ENCODE measurements around the gene BCAS4.

BCAS4 gene

DNA sequence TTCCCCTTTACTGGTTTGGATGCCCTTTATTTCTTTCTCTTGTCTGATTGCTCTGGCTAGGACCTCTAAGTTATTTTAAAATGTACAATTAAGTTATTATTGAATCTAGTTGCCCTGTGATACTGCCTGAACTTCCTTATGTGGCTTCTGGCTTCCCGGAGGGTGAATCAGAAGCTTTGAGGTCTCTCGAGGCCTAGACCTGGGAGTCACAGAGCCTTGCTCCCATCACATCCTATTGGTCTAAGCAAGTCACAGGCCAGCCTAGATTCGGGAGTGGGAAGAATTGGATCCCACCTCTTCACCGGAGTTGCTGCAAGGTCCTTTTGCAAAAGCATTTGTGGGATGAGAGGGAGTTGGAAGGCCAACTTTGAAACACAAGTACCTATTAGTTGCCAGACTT is 15.2 kb downstream of the BCAS4 start:
- no peak overlapping the region for H3K27ac ChIP-seq (ENCODE audit: low read depth in 2 of 2, low read length in 2 of 2)
- no peak overlapping the region for H3K9ac ChIP-seq (ENCODE audit: low read depth in 1 of 2, low read length in 2 of 2)

DNA sequence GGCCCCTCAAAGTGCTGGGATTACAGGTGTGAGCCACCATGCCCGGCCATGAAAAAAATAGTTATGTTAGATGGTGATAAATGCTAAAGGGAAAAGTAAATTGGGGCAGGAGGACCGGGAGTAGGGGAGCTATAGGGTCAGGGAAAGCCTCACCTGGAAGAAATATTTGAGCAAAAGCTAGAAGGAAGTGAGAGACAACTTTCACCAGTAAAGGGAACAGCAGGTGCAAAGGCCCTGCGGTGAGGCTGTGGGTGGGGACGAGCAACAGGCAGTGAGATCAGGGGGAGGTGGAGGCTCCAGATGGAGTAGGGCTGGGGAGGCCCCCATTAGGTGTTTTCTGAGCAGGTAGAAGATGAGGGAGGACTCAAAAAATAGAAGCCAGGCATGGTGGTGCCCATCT is 16.0 kb downstream of the BCAS4 start:
- Histone ChIP-seq H3K9ac (ENCODE audit: low read depth in 1 of 2, low read length in 2 of 2) (no peak overlapping the region), H3K27me3 (ENCODE audit: control insufficient read depth in 2 of 2, insufficient read depth in 2 of 2, low read length in 2 of 2) (no peaks in the 10 kb centered on the region), H3K4me3 (ENCODE audit: low read length in 2 of 2) (no peak overlapping the region), H3K36me3 (ENCODE audit: control insufficient read depth in 2 of 2, insufficient read depth in 2 of 2, low read length in 2 of 2) (no peaks in the 10 kb centered on the region), H3K9me3 (ENCODE audit: control insufficient read depth in 2 of 2, low read length in 2 of 2) (no peaks in the 10 kb centered on the region), H3K4me1 (ENCODE audit: control insufficient read depth in 2 of 2, insufficient read depth in 2 of 2, low read length in 2 of 2) (peaks cover 0 to 5% of the 10 kb centered on the region in 2 donors), H3K27ac (ENCODE audit: low read depth in 2 of 2, low read length in 2 of 2) (no peak overlapping the region)

More for the DNA sequence above, 15.2 kb downstream of the BCAS4 start:
- H3K36me3 ChIP-seq (ENCODE audit: control insufficient read depth in 2 of 2, insufficient read depth in 2 of 2, low read length in 2 of 2) = no peaks in the 10 kb centered on the region
- no peak overlapping the region for H3K4me3 ChIP-seq (ENCODE audit: low read length in 2 of 2)
- no peaks in the 10 kb centered on the region for H3K27me3 ChIP-seq (ENCODE audit: control insufficient read depth in 2 of 2, insufficient read depth in 2 of 2, low read length in 2 of 2)
- H3K9me3 ChIP-seq (ENCODE audit: control insufficient read depth in 2 of 2, low read length in 2 of 2) = no peaks in the 10 kb centered on the region
- peaks cover 0 to 3% of the 10 kb centered on the region in 2 donors for H3K4me1 ChIP-seq (ENCODE audit: control insufficient read depth in 2 of 2, insufficient read depth in 2 of 2, low read length in 2 of 2)

GRCh38 chr20:50813101-50813643 is 18.3 kb downstream of the BCAS4 start:
- Histone ChIP-seq H3K9ac (ENCODE audit: low read depth in 1 of 2, low read length in 2 of 2) (no peak overlapping the region), H3K27me3 (ENCODE audit: control insufficient read depth in 2 of 2, insufficient read depth in 2 of 2, low read length in 2 of 2) (no peaks in the 10 kb centered on the region), H3K4me1 (ENCODE audit: control insufficient read depth in 2 of 2, insufficient read depth in 2 of 2, low read length in 2 of 2) (peaks cover under 1 to 5% of the 10 kb centered on the region in 2 donors), H3K36me3 (ENCODE audit: control insufficient read depth in 2 of 2, insufficient read depth in 2 of 2, low read length in 2 of 2) (no peaks in the 10 kb centered on the region), H3K4me3 (ENCODE audit: low read length in 2 of 2) (no peak overlapping the region), H3K27ac (ENCODE audit: low read depth in 2 of 2, low read length in 2 of 2) (no peak overlapping the region), H3K9me3 (ENCODE audit: control insufficient read depth in 2 of 2, low read length in 2 of 2) (no peaks in the 10 kb centered on the region)

DNA sequence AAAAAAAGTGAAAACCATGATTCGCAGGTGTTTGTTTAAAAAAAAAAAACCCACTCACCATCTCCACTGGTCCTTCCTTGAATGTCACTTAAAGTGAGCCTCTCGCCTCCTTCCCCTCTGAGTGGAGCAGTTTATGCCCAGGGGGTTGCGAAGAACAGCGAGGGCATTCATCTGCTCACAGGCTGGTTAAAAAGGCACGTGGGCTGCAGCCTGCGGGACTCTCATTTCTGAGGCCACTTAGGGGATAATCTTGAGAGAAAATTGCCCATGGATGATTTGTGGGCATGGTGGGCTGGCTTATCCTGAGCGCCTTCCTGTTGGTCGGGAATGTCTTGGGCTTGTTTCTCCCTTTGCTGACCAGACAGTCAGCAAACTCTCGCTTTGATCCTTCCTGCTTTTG is 18.9 kb downstream of the BCAS4 start:
- Histone ChIP-seq H3K4me1 (ENCODE audit: control insufficient read depth in 2 of 2, insufficient read depth in 2 of 2, low read length in 2 of 2) (peaks cover 5% of the 10 kb centered on the region in 2 donors), H3K27me3 (ENCODE audit: control insufficient read depth in 2 of 2, insufficient read depth in 2 of 2, low read length in 2 of 2) (no peaks in the 10 kb centered on the region), H3K9me3 (ENCODE audit: control insufficient read depth in 2 of 2, low read length in 2 of 2) (no peaks in the 10 kb centered on the region), H3K36me3 (ENCODE audit: control insufficient read depth in 2 of 2, insufficient read depth in 2 of 2, low read length in 2 of 2) (no peaks in the 10 kb centered on the region), H3K9ac (ENCODE audit: low read depth in 1 of 2, low read length in 2 of 2) (no peak overlapping the region), H3K4me3 (ENCODE audit: low read length in 2 of 2) (no peak overlapping the region), H3K27ac (ENCODE audit: low read depth in 2 of 2, low read length in 2 of 2) (no peak overlapping the region)

DNA sequence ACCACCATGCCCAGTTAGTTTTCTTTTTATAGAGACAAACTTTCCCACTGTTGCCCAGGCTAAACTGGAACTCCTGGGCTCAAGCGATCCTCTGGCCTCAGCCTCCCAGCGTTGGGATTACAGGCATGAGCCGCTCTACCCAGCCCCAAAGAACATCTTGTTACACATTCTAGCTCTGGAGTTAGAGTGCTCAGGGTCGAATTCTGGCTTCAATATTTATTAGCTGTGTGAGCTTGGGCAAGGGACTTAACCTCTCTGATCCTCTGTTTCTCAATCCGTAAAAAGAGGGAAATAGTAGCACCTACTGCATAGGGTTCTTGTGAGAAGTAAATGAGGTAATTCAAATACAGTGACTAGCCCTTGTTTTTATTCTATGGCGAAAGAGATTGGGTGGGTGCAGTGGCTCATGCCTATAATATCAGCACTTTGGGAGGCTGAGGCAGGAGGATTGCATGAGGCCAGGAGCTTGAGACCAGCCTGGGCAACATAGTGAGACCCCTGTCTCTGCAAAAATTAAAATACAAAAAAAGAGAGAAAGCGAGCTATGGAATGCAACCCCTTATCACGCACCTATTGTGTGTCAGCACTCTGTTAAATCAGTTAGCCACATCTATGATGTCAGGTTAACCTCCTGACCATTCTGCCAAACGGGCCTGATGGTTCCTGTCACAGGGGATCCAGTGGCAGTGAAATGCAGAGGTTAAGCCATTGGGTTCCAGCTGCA is 19.7 kb downstream of the BCAS4 start:
- peaks cover 5% of the 10 kb centered on the region in 2 donors for H3K4me1 ChIP-seq (ENCODE audit: control insufficient read depth in 2 of 2, insufficient read depth in 2 of 2, low read length in 2 of 2)
- no peak overlapping the region for H3K4me3 ChIP-seq (ENCODE audit: low read length in 2 of 2)
- peak overlapping the region in 1 of 2 donors; percentile 6 for H3K27ac ChIP-seq (ENCODE audit: low read depth in 2 of 2, low read length in 2 of 2)

GRCh38 chr20:50815162-50815989 is 20.5 kb downstream of the BCAS4 start:
- Histone ChIP-seq H3K27ac (ENCODE audit: low read depth in 2 of 2, low read length in 2 of 2) (peak overlapping the region in 1 of 2 donors; percentile 6), H3K4me3 (ENCODE audit: low read length in 2 of 2) (no peak overlapping the region), H3K9ac (ENCODE audit: low read depth in 1 of 2, low read length in 2 of 2) (no peak overlapping the region)

More for the DNA sequence above, 19.7 kb downstream of the BCAS4 start:
- H3K36me3 ChIP-seq (ENCODE audit: control insufficient read depth in 2 of 2, insufficient read depth in 2 of 2, low read length in 2 of 2) = no peaks in the 10 kb centered on the region
- H3K9me3 ChIP-seq (ENCODE audit: control insufficient read depth in 2 of 2, low read length in 2 of 2) = no peaks in the 10 kb centered on the region
- H3K27me3 ChIP-seq (ENCODE audit: control insufficient read depth in 2 of 2, insufficient read depth in 2 of 2, low read length in 2 of 2) = no peaks in the 10 kb centered on the region
- no peak overlapping the region for H3K9ac ChIP-seq (ENCODE audit: low read depth in 1 of 2, low read length in 2 of 2)

GRCh38 chr20:50817776-50818172 is 22.9 kb downstream of the BCAS4 start:
- Histone ChIP-seq H3K27me3 (ENCODE audit: control insufficient read depth in 2 of 2, insufficient read depth in 2 of 2, low read length in 2 of 2) (no peaks in the 10 kb centered on the region), H3K9ac (ENCODE audit: low read depth in 1 of 2, low read length in 2 of 2) (no peak overlapping the region), H3K4me3 (ENCODE audit: low read length in 2 of 2) (no peak overlapping the region), H3K36me3 (ENCODE audit: control insufficient read depth in 2 of 2, insufficient read depth in 2 of 2, low read length in 2 of 2) (no peaks in the 10 kb centered on the region), H3K4me1 (ENCODE audit: control insufficient read depth in 2 of 2, insufficient read depth in 2 of 2, low read length in 2 of 2) (peaks cover 5 to 9% of the 10 kb centered on the region in 2 donors), H3K9me3 (ENCODE audit: control insufficient read depth in 2 of 2, low read length in 2 of 2) (no peaks in the 10 kb centered on the region), H3K27ac (ENCODE audit: low read depth in 2 of 2, low read length in 2 of 2) (no peak overlapping the region)

More at GRCh38 chr20:50815162-50815989, 20.5 kb downstream of the BCAS4 start:
- H3K9me3 ChIP-seq (ENCODE audit: control insufficient read depth in 2 of 2, low read length in 2 of 2) = no peaks in the 10 kb centered on the region
- H3K4me1 ChIP-seq (ENCODE audit: control insufficient read depth in 2 of 2, insufficient read depth in 2 of 2, low read length in 2 of 2) = peaks cover 5 to 8% of the 10 kb centered on the region in 2 donors
- no peaks in the 10 kb centered on the region for H3K36me3 ChIP-seq (ENCODE audit: control insufficient read depth in 2 of 2, insufficient read depth in 2 of 2, low read length in 2 of 2)
- no peaks in the 10 kb centered on the region for H3K27me3 ChIP-seq (ENCODE audit: control insufficient read depth in 2 of 2, insufficient read depth in 2 of 2, low read length in 2 of 2)

DNA sequence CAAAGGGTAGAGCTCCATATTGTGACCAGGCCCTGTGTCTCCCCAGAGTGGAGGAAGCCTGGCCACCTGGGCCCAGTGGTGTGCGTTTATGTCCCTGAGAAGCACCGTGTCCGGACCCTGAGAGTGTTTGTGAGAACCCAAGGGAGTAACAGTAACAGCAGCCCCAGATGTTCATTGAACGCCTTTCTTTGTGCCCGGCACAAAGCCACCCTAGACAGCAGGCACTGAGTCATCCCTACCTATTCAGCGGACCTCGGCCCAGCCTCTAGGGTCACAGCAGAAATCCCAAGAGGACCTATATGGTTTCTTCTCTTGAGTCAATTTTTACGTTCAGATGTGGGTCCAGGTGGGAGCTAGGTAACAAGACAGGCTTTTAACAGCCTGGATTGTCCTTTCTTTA is 24.5 kb downstream of the BCAS4 start:
- no peak overlapping the region for H3K9ac ChIP-seq (ENCODE audit: low read depth in 1 of 2, low read length in 2 of 2)
- peaks cover 9% of the 10 kb centered on the region in 2 donors for H3K4me1 ChIP-seq (ENCODE audit: control insufficient read depth in 2 of 2, insufficient read depth in 2 of 2, low read length in 2 of 2)
- H3K27me3 ChIP-seq (ENCODE audit: control insufficient read depth in 2 of 2, insufficient read depth in 2 of 2, low read length in 2 of 2) = no peaks in the 10 kb centered on the region
- no peaks in the 10 kb centered on the region for H3K9me3 ChIP-seq (ENCODE audit: control insufficient read depth in 2 of 2, low read length in 2 of 2)
- no peak overlapping the region for H3K4me3 ChIP-seq (ENCODE audit: low read length in 2 of 2)
- H3K27ac ChIP-seq (ENCODE audit: low read depth in 2 of 2, low read length in 2 of 2) = no peak overlapping the region
- H3K36me3 ChIP-seq (ENCODE audit: control insufficient read depth in 2 of 2, insufficient read depth in 2 of 2, low read length in 2 of 2) = no peaks in the 10 kb centered on the region

DNA sequence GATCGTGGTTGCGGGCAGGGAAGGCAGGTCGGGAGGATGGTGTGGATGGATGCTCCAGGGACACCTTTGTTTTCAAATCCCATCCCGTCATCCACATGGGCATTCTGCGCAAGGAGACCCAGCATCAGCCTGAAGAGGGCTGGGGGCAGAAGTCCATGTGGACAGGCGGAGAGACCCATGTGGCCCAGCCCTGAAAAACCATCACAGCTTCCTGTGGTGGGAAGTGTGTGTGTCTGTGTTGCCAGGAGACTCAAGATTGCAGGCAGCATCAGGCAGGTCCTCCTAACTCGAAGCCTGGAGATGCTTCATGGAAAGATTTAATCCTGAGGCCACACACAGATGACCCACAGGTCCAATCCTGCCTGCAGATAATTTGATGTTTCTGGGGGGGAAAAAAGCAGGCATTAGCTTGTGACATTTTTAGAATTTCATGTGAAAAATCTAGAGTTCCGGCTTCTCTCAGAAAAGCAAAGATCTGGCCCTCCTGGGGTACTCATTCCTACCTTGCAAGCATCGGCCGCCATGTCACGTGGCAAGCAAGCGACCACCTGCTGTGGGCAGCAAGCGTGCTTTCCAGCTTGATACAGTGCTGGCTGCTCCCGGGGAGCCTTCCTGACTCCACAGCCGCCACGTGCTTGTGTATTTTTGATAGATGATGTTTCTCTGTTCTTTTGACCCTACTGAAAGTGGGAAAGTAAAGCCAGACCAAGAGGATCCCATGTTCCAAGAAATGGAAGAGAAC is 25.8 kb downstream of the BCAS4 start:
- Histone ChIP-seq H3K27me3 (ENCODE audit: control insufficient read depth in 2 of 2, insufficient read depth in 2 of 2, low read length in 2 of 2) (no peaks in the 10 kb centered on the region), H3K4me3 (ENCODE audit: low read length in 2 of 2) (no peak overlapping the region), H3K36me3 (ENCODE audit: control insufficient read depth in 2 of 2, insufficient read depth in 2 of 2, low read length in 2 of 2) (no peaks in the 10 kb centered on the region), H3K27ac (ENCODE audit: low read depth in 2 of 2, low read length in 2 of 2) (no peak overlapping the region), H3K4me1 (ENCODE audit: control insufficient read depth in 2 of 2, insufficient read depth in 2 of 2, low read length in 2 of 2) (peaks cover 4 to 10% of the 10 kb centered on the region in 2 donors), H3K9me3 (ENCODE audit: control insufficient read depth in 2 of 2, low read length in 2 of 2) (no peaks in the 10 kb centered on the region), H3K9ac (ENCODE audit: low read depth in 1 of 2, low read length in 2 of 2) (no peak overlapping the region)
